C4-2B (cell line): ENCODE data around the gene FSIP1.

ENCODE experiments used
- H3K27ac ChIP-seq: fragments of 450-650 bp; 2 replicates; pipeline ENCODE4 v1.5.1; 2017
- CTCF ChIP-seq: fragments of 450-650 bp; conservative IDR thresholded peaks from 2 replicates; pipeline ENCODE4 v1.5.1; 2017; ENCODE audit warnings: mild to moderate bottlenecking
- ZFX ChIP-seq: fragments of 450-650 bp; IDR thresholded peaks from 2 replicates; pipeline ENCODE4 v1.6.1; 2017

Gene FSIP1

DNA sequence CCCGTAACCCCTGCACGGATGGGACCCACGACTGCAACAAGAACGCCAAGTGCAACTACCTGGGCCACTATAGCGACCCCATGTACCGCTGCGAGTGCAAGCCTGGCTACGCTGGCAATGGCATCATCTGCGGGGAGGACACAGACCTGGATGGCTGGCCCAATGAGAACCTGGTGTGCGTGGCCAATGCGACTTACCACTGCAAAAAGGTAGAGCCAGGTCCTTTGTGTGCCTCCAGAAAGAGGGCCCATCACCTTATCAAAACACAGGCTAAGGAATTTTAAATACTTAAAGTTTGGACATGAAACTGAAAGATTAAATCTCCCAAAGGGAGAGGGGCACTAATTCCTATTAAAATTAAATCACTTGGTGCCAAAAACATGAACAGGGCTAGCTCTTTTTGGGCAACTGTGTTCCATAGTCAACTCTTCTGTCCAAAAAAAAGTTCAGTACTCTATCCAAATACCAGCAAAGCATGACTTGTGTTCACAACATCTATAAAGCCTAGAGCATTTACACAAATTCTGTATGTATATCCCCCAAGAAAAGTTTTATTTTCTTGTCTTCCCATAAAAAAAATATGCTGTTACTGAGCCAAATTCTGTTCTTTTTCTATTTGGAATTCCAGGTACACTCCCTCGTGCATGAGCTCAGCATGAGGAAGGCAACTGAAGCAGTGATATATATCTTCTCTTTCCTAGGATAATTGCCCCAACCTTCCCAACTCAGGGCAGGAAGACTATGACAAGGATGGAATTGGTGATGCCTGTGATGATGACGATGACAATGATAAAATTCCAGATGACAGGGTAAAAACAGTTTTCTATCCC is 192.6 kb downstream of the FSIP1 start:
- no peak for TF ChIP-seq ZFX
- TF ChIP-seq CTCF: no peak

GRCh38 chr15:39589193-39589814 is 193.3 kb downstream of the FSIP1 start:
- TF ChIP-seq CTCF: no peak
- TF ChIP-seq ZFX: no peak
- H3K27ac ChIP-seq: no peak overlapping the region

More for the DNA sequence above, 192.6 kb downstream of the FSIP1 start:
- no peak overlapping the region for H3K27ac ChIP-seq

DNA sequence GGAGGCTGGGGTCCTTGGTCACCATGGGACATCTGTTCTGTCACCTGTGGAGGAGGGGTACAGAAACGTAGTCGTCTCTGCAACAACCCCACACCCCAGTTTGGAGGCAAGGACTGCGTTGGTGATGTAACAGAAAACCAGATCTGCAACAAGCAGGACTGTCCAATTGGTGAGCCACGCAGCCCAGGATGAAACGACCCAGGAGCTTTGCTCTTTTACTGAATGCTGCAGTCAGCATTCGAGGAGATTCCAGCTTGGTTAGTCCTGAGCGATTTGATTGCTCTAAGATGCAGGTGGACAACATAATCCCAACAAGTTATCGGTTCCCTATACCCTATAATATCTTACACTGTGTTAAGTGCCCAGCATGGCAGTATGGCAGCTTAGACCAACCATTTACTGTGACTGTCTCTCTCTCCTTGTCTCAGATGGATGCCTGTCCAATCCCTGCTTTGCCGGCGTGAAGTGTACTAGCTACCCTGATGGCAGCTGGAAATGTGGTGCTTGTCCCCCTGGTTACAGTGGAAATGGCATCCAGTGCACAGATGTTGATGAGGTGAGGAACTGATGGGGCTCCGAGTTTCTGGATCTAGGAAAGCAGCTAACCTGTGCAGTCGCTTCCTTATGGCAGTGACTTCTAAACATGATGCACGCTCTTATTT is 194.0 kb downstream of the FSIP1 start:
- H3K27ac ChIP-seq: 0 out of 2 replicates have a peak overlapping the region, but pooled peaks have one; percentile 6
- no peak for TF ChIP-seq CTCF
- no peak for TF ChIP-seq ZFX

DNA sequence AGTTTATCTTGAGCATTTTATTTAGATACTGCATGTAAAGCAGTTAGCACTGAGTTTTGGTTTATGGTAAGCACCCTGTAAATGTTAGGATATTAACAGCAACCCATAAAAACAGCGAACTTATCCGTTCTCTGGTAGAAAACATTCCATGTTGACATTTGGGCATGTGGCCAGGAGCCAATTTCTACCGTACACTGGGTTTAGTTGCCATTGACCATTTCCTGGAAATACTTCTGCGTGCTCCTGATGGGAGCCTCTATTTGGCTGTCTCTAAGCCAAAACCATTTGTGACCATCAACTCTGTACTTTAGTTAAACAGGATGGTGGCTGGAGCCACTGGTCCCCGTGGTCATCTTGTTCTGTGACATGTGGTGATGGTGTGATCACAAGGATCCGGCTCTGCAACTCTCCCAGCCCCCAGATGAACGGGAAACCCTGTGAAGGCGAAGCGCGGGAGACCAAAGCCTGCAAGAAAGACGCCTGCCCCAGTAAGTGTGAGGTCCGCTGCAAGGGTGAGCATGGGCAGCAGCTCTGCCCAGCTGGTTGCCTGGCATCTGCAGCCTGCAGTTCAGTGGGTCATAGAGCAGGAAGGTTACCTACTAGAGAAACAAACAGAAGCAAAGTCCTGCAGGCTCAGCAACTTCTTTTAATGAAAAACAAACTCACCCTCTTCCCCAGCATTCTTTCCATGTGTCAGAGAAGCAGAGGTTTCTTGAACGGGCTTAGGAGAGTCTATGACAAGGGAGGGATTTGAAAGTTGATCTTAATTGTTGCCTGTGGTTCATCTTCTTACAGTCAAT is 194.7 kb downstream of the FSIP1 start:
- TF ChIP-seq CTCF (no peak), ZFX (no peak)
- H3K27ac ChIP-seq: 0 out of 2 replicates have a peak overlapping the region, but pooled peaks have one; percentile 6

DNA sequence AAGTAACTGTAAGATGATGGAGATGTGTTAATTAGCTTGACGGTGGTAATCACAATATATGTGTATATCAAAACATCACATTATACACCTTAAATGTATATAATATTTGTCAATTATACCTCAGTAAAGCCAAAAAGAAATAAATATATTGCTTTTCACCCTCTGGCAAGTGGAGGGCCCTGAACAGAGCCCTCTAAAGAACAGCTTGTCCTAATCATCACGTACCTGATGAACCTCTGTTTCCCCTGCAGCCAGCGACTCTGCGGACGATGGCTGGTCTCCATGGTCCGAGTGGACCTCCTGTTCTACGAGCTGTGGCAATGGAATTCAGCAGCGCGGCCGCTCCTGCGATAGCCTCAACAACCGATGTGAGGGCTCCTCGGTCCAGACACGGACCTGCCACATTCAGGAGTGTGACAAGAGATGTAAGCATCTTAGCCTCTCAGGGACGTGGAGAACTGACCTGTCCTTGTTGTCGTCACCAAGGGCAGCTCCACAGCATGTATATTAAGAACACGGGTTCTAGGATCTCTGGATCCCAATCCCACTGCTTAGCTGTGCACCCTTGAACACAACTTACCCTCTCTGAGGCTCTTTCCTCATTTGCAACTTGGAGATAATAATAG is 195.4 kb downstream of the FSIP1 start:
- H3K27ac ChIP-seq: no peak overlapping the region
- TF ChIP-seq ZFX (no peak), CTCF (no peak)

DNA sequence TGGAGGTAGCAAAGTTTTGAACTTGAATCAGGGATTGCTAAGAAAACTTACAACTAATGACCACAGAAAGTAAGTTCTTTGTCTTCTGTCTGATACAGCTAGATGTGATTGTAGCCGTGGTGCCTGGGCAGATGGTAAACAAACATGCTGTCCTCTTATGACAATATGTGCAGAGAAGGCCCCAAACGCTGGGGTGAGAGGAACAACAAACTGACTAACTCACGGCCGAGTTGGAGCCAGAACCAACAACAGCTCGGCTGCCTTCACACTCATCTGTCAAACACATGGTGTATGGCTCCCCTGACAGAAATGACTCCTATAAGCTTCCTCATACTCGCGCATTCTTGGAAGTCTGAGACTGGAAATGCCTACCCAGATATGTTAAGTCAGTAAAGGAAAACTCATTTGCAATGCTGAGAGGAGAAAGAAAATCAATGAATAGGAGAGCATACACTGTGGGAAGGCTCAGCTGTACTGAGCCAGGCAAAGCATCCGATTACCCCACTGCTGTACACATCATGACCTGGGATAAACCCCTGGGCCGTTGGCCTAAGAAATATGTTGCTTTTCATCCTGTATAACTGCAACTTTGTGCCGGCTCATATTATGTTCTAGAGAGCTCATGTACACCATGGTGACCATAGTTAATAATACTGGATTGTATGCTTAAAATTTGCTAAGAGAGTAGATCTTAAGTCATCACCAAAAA is 196.1 kb downstream of the FSIP1 start:
- TF ChIP-seq ZFX (no peak), CTCF (no peak)
- H3K27ac ChIP-seq: no peak overlapping the region
